ENCODE measurements around the gene SEC24A. TPM values are rescaled to one million over a fixed set of nuclear protein-coding genes. Genes with fewer than 3 reads are reported as not detected.
"Not testable (repeated sequence)": the region's sequence is repeated elsewhere in the genome, so short reads cannot be mapped to it uniquely, and the experiment has no call there.

The SEC24A gene
- total RNA-seq, 1 donor from 2014 or later = 34.2 TPM

DNA sequence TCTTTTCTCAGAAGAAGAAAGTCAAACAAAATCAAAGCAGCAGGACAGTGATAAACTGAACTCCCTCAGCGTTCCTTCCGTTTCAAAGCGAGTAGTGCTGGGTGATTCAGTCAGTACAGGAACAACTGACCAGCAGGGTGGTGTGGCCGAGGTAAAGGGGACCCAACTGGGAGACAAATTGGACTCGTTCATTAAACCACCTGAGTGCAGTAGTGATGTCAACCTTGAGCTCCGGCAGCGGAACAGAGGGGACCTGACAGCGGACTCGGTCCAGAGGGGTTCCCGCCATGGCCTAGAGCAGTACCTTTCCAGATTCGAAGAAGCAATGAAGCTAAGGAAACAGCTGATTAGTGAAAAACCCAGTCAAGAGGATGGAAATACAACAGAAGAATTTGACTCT is 92.5 kb downstream of the SEC24A start:
- no peak for DNase-seq (ENCODE audit: low spot score)

DNA sequence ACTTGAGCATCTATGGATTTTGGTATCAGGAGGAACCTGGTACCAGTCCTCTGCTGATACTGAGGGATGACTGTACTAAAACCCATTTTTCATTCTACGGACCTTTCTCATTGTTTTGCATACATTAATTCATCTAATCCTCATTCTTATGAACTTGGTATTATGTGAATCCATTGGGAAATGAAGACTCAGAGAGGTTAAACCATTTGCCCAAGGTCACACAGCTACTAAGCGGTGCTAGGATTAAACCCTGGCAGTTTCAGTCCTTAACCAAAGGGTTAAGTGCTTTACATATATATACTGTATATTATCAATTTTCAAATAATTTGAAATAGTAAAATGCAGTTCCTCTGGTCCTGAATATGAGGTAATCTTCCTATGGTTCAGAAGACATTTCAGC is 93.5 kb downstream of the SEC24A start:
- no peak for DNase-seq (ENCODE audit: low spot score)

DNA sequence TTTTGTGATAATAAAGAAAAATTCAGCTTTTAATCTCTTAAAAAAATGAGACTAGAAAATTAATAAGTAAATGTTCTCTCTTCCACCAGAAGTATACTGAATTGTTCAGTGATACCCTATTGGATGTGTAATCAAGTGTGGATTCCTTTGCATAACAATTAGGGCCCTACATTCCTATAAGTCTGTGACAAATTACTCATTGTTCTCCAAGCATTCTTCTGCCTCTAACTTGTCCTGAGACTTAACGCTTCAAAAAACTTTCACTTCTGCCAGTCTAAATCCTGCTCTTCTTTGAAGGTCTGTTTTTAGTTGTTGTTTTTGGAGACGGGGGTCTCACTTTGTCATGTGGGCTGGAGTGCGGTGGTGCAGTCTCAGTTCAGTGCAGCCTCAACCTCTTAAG is 100.8 kb downstream of the SEC24A start:
- DNase-seq (ENCODE audit: low spot score) = no peak

DNA sequence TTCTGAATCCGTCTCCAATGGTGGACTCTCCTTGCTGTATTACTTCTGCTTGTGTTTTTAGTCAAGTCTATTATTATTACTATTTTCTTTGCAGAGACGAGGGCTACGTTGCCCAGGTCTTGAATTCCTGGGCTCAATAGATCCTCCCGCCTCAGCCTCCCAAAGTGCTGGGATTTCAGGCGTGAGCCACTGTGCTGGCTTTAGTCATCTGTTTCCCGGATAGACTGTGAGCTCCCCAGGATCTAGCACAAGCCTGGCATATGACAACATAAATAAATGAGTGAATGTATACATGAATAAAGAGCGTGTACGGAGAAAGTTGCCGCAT is 109.6 kb downstream of the SEC24A start:
- no peak for DNase-seq (ENCODE audit: low spot score)

DNA sequence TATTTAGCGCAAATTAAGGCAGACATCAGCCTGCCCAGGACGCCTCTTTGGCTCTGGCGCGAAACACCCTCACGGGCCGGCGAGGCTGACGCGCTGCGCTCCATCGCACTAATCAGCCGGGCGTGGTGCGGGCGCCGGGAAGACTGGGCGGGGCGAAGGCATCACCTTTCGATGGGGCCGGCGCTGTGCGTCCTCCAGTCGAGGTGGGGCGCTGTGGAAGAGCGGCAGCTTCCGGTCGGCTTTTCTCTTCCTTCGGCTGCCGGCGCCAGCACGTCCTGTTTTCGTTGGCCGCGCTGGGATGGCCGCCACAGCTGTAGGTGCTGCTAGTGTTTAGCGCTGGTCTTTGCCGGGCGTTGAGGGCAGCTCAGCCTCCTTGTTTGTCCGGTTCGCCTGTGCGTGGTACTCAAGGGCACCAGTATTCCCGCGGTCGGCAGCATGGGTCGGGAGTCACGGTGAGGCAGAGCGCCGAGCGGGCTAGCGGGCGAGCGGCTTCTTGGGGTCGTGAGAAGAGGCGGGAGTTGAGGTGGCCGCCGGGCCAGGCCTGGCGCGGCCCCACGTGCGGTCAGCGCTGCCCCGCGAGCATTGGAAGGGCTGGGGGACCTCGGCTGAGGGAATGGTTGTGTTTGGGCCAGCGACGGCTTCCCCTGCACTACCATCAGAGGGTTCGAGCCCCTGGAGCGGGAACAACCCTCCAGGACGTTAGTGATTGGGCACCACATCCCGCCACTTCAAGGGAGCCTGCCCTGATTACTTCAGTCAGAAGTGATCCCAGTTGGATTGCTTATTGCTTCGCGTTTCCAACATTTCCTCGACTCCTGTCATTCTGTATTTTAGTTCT is 110.1 kb downstream of the SEC24A start, which contains the start of gene DDX46:
Gene DDX46 (plus strand): TSS at position 276 of the 838 bp plus-strand sequence. CDS start 160 bp downstream, at position 436.
- DNase-seq (ENCODE audit: low spot score) = peak; percentile 97

DNA sequence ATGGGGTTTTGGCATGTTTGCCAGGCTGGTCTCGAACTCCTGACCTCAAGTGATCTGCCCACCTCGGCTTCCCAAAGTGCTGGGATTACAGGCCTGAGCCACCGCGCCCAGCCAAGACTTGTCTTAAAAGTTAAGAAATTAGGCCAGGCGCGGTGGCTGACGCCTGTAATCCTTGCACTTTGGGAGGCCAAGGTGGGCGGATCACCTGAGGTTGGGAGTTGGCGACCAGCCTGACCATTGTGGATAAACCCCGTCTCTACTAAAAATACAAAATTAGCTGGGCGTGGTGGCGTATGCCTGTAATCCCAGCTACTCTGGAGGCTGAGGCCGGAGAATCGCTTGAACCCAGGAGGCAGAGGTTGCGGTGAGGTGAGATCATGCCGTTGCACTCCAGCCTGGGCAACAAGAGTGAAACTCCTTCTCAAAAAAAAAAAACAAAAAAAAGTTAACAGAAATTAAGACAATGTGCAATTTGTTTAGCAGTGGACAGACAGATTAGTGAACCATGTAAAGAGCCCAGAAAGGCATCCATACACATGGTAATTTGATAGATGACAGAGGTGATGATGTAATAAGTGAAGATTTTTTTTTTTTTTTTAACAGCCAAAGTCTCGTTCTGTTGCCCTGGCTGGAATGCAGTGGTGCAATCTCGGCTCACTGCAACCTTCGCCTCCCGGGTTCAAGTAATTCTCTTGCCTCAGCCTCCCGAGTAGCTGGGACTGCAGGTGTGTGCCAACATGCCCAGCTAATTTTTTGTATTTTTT is 119.1 kb downstream of the SEC24A start:
- DNase-seq (ENCODE audit: low spot score) = not testable (repeated sequence)

DNA sequence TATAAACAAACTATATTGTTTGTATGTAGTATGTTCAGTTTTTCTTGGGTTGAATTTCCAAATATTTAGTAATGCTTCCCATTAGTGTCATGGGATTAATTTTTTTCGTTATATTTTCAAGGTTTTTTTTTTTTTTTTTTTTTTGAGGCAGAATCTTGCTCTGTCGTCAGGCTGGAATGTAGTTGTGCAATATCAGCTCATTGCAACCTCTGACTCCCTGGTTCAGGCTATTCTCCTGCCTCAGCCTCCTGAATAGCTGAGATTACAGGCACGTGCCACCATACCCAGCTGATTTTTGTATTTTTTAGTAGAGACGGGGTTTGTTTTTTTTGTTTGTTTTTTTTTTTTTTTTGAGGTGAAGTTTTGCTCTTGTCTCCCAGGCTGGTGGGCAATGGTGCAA is 120.6 kb downstream of the SEC24A start:
- no peak for DNase-seq (ENCODE audit: low spot score)

DNA sequence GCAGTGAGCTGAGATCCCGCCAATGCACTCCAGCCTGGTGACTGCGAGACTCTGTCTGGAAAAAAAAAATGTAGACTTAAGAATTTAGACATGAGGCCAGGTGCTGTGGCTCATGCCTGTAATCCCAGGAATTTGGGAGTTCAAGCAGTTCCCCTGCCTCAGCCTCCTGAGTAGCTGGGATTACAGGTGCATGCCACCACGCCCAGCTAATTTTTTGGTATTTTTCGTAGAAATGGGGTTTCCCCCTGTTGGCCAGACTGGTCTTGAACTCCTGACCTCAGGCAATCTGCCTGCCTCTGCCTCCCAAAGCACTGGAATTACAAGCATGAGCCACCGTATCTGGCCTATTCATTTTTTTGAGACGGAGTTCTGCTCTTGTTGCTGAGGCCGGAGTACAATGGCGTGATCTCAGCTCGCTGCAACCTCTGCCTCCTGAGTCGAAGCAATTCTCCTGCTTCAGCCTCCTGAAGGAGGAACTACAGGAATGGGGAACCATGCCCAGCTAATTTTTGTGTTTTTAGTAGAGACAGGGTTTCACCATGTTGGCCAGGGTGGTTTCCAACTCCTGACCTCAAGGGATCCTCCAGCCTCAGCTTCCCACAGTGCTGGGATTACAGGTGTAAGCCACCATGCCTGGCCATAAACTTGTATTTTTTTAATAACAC is 124.0 kb downstream of the SEC24A start:
- no peak for DNase-seq (ENCODE audit: low spot score)

DNA sequence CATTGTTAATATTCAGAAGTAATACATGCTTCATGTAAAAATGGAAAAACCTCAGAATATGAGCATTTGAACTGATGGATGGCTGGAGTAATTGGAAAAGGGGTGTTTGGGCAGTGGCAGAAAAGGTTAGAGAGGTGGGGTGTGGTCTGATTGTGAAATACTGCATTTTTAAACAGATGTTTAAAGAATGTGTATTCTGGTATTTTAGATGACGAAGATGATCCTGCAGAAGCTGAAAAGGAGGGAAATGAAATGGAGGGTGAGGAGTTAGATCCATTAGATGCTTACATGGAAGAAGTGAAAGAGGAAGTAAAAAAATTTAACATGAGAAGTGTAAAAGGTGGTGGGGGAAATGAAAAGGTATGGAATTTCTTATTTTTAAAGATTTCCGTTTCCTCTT is 128.8 kb downstream of the SEC24A start:
- no peak for DNase-seq (ENCODE audit: low spot score)

Other genes starting within 250 kb of the SEC24A start
- 19.5 TPM for gene CDKN2AIPNL, start 236.9 kb upstream of the SEC24A start, total RNA-seq
- 31.6 TPM for gene JADE2, start 123.1 kb upstream of the SEC24A start, total RNA-seq
- gene SAR1B, start 16.0 kb upstream of the SEC24A start, total RNA-seq = 87.6 TPM
- 30.1 TPM for gene CAMLG, start 89.8 kb downstream of the SEC24A start, total RNA-seq
- 41.4 TPM for gene DDX46, start 110.0 kb downstream of the SEC24A start, total RNA-seq
- gene C5orf24, start 197.2 kb downstream of the SEC24A start, total RNA-seq = 40.9 TPM
- 50.1 TPM for gene TXNDC15, start 225.6 kb downstream of the SEC24A start, total RNA-seq

Data from mesenteric fat pad (tissue), 1 donor.